Renal cortical epithelial cell (primary cell): ENCODE data around the gene KLF7. TPM values are rescaled to one million over a fixed set of nuclear protein-coding genes. Genes with fewer than 3 reads are reported as not detected.
A peak's percentile ranks its signal among the peaks of the same experiment; 100 is the strongest.
"Not testable (repeated sequence)": the region's sequence is repeated elsewhere in the genome, so short reads cannot be mapped to it uniquely, and the experiment has no call there.

ENCODE experiments used
- DNase-seq: peaks from one replicate; pipeline ENCODE4 v3.0.0-alpha.2; 2011; ENCODE audit warnings: low read depth
- total RNA-seq: library from RNA; depleted of rRNA; stranded (reverse); fragments of >200 nt; gene quantifications from 2 replicates; pipeline ENCODE4 v1.2.3, GENCODE V29; 2014

The KLF7 gene
- total RNA-seq, 1 donor from 2014 or later, result 31.5 TPM

DNA sequence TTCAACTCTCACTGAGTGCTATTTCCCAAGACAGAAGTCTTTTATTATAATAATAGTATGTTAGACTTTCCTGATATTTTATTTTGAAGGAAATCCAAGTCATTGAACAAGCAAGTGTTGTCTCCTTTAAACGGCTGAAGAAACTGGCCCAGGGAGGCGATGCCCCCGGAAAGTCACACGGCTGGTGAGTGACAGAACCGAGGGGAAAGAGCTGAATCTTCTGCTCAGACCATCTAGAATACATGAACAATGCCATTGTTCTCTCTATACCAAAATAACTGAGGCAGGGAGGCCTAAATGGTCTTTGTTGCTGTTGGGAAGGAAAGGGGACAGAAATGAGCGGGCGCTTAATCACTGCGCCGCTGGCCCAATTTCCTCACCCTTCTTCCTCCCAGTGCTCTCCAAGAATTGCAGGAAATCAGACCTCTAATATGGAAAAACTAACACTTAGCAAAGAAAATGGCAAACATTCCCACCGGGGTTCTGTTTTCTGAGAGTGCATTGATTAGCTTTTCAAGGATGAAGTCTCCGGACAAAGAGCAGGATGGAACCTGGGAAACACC, 101.5 kb downstream of the KLF7 start:
- no peak for DNase-seq

DNA sequence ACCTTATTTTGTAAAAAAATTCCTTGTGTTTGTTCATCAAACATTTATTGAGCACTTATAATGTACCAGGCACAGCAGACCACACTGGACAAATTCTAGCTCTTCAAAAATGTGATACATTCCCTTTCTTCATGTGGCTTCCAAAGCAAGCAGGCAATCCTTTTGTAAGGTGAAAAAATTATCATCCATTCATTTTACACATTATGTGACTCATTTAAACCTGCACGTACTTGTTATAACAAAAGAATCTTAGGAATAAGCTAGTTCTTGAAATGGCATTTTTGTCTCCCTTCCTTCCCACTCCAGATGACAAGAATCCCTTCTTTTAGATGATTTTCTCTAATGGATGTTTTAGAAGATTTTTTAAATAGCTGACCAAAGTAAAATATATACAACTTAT, 104.6 kb downstream of the KLF7 start:
- DNase-seq, result no peak

DNA sequence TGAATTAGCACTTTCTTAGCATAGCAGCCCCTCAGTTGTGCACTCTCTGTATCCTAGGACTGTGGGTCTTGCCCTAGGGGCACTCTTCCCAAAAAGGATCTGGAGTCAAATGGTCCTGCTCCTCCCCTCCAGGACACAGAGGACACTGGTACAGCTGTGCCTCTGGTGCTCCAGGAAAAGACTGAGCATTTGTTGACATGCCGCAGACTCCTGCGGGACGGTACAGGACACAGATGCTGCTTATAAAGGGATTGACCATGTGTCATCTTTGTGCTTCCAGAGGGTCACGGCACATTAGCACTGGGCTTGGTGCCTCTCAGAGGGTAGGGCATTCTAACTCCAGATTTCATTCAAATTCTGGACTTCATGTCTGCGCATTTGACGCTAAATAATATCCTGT, 110.5 kb downstream of the KLF7 start:
- DNase-seq, result no peak

DNA sequence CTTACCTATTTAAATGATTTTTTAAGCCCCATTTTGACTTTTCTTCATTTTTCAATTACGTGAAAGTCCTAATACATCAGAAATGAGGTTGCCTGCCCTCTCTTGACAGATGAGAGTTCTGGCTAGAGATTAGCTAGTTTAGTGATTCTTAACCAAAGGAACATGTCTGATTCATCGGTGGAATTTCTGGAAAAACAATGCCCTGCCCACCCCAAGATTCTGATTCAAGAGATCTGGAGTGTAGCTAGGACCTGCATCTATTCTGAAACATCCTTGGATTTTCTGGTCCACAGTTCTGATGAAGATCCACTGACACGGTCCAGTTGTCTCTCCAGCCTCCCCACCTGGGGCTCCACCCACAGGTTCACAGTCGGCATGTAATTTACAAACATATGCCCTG, 111.2 kb downstream of the KLF7 start:
- DNase-seq, result peak; percentile 80

DNA sequence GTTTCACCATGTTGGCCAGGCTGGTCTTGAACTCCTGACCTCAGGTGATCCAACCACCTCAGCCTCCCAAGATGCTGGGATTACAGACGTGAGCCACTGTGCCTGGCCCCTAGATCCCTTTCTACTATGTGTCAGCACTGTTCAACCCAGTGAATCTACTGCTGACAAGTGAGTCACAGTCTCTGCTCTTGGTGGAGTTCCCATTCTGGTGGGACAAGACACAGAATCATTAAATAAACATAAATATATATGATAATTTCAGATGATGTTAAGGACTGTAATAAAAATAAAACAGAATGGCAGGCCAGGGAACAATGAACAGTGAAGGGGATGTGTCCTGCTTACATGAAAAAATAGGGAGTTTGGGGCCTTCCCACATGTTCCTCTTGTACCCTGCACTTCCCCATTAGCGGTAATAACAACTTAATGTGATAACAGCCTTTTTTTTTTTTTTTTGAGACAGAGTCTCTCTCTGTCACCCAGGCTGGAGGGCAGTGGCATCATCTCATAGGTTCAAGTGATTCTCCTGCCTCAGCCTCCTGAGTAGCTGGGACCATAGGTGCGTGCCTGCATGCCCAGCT, 114.3 kb downstream of the KLF7 start:
- DNase-seq, result no peak

DNA sequence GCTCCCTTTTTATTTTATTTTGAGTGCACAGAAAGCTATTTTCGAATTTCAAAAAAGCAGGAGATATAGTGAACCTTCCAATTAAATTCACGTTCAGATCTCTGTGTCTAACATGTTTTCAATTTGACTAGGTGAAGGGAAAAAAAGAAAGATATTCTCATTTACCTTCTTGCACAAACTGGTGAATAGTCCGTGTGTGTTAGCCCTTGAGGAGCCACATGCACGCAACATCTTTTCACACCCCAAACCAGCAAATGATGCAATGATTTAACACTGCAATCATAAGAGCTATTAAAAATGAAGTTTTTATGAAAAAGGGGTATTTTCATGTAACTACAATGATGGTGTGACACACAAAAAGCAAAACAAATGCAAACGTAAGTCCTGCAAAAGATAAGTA, 116.6 kb downstream of the KLF7 start:
- DNase-seq, result no peak

DNA sequence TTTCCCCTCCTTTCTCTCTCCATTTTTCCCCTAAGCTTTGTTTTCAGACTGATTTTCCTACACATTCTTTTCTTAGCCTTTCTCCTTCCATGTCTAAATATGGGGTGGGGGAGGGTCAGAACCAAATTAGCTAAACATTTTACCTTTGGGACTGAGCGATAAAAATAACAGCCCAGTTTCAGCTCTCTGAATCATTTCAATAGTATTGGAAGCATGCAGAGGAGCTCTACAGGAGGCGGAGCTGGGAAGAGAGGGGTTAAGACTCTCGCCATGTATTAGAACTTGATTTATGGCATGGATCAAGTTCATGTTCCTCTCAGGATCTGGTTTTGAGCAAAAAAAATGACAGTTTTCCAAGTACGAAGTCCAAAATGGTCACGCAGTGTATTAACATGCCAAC, 117.3 kb downstream of the KLF7 start:
- DNase-seq, result no peak

DNA sequence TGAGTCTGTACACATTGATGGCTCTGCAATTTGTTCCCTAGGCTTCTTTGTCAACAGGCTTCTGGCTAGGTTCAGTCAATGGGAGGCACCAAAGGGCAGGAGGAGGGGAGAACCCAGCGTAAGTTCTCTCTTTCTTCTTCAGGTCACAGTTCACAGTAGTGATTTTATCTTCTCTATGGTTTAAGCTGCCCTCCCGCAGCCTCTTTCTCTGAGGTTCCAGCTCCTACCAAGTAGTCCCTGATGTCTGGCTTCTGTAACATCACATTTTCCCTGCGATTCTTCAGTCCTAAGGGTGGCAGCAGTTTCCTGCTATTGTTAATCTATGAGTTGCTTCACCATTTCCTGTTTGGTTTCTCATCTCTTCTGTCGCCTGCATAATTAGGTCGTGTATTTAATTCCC, 119.0 kb downstream of the KLF7 start:
- DNase-seq, result peak; percentile 39

DNA sequence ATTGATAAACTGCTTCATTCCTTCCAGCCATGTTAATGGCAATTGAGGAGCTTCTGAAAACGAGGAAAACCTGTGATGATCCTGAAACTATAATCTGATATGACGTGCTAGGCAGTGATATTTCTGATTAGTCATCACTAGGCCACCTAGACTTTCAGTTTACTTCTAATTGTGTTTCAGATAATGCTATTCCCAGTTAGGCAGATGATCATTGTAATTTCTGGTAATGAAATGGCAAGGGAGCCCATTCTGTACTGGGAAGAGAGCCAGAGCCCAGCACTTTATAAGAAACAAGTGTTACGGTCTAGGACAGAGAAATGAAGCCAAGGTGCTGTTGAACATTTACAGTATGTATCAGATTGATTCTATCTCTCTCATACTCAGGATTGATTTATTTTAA, 120.2 kb downstream of the KLF7 start:
- DNase-seq, result no peak

DNA sequence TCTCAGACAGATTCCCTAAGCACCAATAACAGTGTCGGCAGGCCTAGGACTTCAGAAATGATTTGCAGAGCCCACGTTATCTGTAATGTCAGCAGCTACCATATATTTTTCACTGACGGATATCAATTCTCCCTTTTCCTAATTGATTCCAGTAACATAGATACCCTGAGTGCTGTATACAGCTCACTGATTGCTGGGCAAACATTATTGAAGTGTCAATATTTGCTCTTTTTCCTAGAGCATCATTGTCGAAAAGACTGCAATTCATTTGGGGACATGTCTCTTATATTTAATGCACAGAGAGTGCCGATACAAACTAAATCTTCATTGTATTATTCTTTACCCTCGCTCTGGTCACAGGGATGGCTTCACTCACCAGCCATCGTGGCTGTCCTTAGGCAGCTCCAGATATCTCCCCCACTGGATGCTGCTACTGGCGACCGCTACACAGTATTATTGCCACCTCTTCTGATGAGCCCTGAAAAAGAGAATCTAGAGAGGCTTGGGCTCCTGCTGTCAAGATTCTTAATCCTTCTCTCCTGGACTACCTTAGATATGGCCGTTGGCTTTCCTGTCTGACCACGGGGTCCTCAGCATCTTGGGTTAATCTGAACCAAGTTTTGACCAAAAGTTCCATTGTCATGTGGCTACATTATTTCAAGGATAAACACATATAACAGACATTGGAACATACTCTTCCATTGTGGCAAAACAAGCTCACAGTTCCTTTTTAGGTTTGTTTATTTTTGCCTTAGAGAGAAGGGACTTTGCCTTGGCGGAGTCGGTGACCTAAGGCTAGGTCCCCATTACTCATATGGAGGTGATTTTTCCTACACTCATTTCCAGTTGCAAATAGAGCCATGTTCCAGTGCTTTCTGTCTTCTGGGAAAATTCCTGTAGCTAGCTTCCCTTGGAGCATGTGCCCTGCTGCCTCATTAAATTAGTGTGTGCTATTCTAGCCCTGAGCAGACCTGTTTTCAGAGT, 121.1 kb downstream of the KLF7 start:
- no peak for DNase-seq

DNA sequence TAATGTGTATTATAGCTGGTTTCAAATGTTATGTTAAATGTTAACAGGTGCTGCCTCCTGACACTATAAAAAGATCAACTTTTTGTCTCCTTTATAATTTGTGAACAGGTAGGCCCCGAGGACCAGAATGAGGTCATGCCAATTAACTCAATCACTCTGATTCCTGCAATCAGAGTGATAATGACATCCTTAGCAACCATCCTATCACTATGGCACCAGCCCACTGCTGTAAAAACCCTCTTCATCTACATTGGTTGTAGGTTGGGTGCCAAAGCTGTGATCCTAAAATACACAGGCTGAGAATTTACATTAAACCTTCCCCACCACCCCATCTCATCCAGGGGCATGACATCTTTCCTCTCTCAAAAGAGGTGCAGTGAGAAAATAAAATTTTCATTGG, 122.9 kb downstream of the KLF7 start:
- DNase-seq, result no peak

DNA sequence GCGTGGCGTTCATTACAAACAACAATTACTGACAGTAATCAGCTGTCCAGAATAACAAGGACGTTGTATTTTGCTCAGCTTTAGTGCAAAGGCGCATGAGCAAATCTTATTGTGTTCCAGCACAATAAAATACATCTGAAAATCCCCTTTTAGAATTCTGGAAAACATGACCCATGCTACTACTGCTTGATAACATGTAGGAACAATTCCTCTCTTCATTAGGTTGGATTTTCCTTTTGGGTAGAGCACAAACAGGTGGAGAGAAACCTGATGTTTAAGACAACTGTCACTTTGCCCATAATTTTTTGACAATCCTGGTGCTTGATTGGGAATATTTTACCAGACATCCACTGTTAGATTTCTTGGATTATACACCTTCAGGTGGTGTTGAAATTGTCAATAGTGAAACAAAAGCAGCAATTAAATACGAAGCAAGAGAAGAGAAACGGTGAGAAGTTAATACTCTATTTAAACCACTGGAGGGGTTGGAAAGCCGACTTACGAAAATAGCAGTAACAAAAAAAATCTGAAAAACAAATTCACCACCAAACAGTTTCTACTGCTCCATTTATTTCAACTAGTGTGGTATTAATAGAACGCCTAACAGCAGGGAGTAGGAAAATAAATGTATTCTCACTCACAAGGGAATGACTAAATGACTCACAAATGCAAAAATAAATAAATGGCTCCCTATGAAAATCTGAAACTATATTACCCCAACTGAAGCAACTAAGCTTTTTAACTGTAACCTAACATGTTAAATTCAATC, 123.8 kb downstream of the KLF7 start:
- peak; percentile 18 for DNase-seq

DNA sequence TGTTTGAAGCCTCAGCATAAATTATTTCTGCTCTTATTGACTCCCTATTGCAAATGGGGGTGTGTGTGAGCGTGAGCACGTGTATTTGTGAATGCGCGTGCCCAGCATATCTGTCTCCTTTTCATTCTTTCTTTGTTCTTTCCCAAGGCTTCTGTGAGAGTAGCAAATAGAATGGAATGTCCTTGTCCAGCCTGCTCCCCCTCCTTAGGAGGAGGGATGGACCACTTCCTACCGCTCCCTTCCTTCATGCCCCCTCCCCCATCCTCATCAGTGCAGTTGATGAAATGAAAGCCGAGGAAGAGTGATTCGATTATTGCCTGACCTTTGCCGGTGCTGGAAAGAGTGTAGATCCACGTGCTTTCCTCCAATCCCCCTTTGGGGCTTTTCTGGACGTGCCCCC, 124.5 kb downstream of the KLF7 start:
- DNase-seq, result no peak

DNA sequence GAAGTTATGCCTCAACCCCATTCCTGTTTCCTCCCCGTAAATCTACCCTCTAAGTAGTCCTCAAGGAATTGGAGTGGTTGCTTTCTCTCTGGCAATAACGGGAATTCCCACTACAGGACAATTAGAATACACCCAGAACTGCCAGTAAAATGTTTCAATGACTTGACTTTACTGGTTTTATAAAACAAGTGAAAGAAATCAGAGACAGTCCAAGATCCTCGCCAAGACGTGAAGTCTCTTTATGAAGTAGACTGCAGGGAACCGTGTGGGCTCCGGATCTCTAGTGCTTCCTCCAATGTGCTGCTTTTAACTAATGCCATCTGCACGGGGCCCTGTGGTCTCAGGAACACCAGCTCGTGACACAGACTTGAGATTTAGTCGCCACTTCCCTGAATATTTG, 125.1 kb downstream of the KLF7 start:
- no peak for DNase-seq

DNA sequence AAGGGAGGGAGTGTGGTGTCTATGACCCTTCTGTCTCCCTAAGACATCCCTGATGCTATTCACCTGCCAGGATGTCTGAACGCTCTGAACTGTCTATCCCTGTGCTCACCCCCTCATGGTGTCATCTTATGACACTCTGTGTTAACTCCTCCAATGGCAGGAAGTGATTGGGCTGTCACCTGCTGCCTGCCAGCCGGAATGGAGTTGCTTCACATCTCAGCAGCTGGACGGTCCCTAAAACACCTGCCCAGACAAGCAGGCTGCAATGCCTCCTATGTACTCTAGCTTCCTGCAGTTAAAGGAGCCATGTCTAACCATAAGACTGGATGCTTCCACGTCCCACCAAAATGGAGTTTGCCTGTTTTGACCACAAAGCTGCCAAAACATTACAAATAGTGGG, 126.5 kb downstream of the KLF7 start:
- no peak for DNase-seq

DNA sequence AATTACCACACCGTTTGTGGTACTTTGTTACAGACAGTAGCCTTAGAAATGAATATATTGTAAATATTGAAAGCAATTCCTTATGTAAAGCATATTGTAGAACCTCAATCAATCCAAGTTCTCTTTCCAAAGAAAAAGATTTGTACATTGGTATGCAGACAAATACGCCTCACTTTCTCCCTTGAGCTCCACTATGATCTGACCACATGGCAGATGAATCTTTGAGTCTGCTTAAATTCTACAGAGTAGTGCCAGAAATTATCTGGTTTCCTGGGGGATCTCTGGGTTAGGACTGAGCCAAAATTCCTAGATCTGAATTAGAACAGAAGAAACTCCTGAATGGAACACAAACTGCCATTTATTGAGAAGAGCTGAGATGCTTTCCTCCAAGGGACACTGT, 127.4 kb downstream of the KLF7 start:
- no peak for DNase-seq

DNA sequence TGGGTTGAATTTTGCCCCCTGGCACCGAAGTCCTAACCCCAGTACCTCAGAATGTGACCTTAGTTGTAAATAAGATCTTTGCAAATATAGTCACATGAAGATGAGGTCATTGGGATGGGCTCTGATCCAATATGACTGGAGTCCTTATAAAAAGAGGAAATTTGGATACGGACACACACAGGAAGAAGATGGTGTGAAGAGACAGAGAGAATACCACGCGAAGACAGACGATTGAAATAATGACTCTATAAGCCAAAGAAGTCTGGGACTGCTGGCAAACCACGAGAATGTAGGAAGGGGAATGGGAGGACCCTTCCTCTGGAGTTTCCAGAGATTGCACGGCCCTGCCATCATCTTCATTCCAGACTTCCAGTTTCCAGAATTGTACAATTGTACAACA, 127.9 kb downstream of the KLF7 start:
- DNase-seq, result no peak

DNA sequence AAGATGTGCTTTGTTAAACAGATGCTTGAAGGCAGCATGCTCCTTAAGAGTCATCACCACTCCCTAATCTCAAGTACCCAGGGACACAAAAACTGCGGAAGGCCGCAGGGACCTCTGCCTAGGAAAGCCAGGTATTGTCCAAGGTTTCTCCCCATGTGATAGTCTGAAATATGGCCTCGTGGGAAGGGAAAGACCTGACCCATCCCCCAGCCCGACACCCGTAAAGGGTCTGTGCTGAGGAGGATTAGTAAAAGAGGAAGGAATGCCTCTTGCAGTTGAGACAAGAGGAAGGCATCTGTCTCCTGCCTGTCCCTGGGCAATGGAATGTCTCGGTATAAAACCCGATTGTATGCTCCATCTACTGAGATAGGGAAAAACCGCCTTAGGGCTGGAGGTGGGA, 128.7 kb downstream of the KLF7 start:
- not testable (repeated sequence) for DNase-seq

DNA sequence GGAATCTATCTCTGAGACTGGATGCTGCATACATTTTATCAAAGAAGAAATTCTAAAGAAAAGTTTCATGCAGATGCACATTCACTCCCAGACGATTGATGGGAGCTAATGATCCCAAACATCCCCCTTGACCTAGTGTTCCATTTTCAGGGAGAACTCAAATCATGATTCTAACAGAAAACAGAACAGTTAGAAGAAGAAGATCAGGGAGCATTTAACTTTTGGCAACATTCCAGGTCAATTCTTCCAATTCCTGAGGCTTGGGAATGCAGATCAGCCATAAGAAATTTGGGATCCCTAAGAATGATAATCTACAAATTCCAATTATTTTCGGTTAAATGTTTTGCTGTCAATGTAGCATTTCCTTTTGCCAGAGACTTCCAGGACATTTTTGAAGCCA, 129.9 kb downstream of the KLF7 start:
- DNase-seq, result no peak

DNA sequence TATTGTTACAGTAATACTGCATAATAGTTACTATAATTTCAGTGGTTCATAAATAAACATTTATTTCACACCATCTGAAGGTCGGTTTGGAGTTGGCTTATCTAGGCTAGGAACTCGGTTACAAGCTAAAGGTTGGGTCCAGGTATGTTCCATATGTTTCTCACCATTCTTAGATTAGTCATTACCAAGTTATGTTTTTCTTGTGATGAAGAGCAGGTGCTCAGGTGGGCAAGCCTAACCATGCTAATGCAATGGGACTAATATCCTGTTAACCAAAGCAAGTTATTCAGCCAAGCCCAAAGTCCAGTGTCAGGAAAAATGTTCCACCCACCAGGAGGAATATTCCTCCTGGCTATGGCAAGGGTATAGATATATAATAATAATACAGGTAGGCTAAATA, 133.3 kb downstream of the KLF7 start:
- DNase-seq, result no peak
